GM18520 (cell line): Measurements from ENCODE around the gene SULT6B1.

Experiments
- ATAC-seq: cut with Tn5 transposase; IDR thresholded peaks from one replicate; pipeline ENCODE4 v1.9.1; 2021; ENCODE audit not compliant: unreplicated experiment

SULT6B1 gene

GRCh38 chr2:37153224-37153623 lies 35.2 kb downstream of the SULT6B1 start:
- ATAC-seq, result no peak

- no peak for ATAC-seq
Measured at GRCh38 chr2:37149626-37150322, 38.7 kb downstream of the SULT6B1 start.

GRCh38 chr2:37148325-37148724 lies 40.1 kb downstream of the SULT6B1 start:
- ATAC-seq, result no peak

- no peak for ATAC-seq
Measured at GRCh38 chr2:37146062-37146461, 42.4 kb downstream of the SULT6B1 start.

- ATAC-seq, result no peak
Measured at GRCh38 chr2:37143974-37144373, 44.5 kb downstream of the SULT6B1 start.

GRCh38 chr2:37142546-37142945 lies 45.9 kb downstream of the SULT6B1 start:
- no peak for ATAC-seq

- no peak for ATAC-seq
Measured at GRCh38 chr2:37132914-37133313, 55.6 kb downstream of the SULT6B1 start.

- ATAC-seq, result no peak
Measured at GRCh38 chr2:37125416-37125815, 63.1 kb downstream of the SULT6B1 start.

- ATAC-seq, result no peak
Measured at GRCh38 chr2:37119157-37119556, 69.3 kb downstream of the SULT6B1 start.
